ENCODE data around the gene TEAD1.

DNA sequence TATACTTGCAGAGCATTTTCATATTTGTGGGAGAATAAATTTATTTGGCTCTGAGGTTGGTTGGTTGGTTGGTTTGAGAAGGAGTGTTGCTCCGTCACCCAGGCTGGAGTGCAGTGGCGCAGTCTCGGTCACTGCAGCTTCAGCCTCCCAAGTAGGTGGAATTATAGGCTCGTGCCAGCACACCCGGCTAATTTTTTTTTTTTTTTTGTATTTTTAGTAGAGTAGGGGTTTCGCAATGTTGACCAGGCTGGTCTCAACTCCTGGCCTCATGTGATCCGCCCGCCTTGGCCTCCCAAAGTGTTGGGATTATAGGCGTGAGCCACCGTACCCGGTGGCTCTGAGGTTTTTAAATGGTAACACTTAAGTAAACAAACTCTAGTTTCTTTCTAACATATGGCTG is 161.1 kb downstream of the TEAD1 start:
- TF ChIP-seq, protein P1, sequence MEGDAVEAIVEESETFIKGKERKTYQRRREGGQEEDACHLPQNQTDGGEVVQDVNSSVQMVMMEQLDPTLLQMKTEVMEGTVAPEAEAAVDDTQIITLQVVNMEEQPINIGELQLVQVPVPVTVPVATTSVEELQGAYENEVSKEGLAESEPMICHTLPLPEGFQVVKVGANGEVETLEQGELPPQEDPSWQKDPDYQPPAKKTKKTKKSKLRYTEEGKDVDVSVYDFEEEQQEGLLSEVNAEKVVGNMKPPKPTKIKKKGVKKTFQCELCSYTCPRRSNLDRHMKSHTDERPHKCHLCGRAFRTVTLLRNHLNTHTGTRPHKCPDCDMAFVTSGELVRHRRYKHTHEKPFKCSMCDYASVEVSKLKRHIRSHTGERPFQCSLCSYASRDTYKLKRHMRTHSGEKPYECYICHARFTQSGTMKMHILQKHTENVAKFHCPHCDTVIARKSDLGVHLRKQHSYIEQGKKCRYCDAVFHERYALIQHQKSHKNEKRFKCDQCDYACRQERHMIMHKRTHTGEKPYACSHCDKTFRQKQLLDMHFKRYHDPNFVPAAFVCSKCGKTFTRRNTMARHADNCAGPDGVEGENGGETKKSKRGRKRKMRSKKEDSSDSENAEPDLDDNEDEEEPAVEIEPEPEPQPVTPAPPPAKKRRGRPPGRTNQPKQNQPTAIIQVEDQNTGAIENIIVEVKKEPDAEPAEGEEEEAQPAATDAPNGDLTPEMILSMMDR (IDR thresholded peaks at IDR 0.05) = no peak
- TF ChIP-seq POLR2A (IDR thresholded peaks at IDR 0.05) (no peak), EP300 (IDR thresholded peaks at IDR 0.05) (no peak)

Data from tibial nerve (tissue), 4 donors.